ENCODE results near the gene CFP.
"Not testable (repeated sequence)": the region's sequence is repeated elsewhere in the genome, so short reads cannot be mapped to it uniquely, and the experiment has no call there.

Gene CFP

DNA sequence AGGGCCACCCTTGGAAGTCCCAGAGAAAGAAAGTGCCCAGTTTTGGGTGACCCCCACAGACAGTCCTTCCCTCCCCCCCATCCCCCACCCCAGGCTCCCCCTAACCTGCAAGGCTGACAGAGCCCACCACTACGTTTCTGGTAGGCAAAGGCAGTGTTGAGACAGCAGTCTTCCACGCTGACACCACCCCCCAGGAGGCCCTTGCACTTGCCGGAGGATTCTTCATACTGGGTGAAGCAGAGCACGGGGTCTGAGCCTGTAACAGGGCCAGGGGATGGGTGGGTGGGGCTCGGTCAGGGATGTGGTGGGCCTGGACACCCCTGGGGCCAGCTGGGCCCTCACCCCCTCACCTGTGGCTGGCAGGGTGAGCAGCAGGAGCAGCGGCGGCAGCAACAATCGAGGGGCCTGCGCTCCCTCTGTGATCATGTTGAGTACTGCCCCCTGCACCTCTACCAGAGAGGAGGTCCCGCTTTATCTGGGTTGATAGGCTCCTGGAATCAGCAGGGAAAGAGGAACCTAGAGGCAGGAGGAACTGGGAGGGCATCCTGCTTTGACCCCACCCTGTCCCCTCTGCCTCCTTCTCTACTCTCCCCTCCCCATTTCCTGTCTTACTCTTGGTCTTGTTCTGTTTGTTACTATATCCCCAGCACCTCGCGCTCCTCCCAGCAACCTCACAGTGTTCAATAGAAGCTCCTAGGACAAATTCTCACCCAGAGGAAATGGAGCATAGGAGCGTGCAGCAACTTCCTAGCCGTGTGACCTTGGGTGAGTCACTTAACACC, at the start of gene CFP:
Gene CFP, minus strand, starts transcription at position 512 of the 782 bp plus-strand sequence. Its CDS starts 86 bp downstream, at position 426.
- peak within 1 kb of the TSS; percentile 31 for H3K4me3 ChIP-seq (ENCODE audit: low read depth, low read length)
- TF ChIP-seq, protein P1, sequence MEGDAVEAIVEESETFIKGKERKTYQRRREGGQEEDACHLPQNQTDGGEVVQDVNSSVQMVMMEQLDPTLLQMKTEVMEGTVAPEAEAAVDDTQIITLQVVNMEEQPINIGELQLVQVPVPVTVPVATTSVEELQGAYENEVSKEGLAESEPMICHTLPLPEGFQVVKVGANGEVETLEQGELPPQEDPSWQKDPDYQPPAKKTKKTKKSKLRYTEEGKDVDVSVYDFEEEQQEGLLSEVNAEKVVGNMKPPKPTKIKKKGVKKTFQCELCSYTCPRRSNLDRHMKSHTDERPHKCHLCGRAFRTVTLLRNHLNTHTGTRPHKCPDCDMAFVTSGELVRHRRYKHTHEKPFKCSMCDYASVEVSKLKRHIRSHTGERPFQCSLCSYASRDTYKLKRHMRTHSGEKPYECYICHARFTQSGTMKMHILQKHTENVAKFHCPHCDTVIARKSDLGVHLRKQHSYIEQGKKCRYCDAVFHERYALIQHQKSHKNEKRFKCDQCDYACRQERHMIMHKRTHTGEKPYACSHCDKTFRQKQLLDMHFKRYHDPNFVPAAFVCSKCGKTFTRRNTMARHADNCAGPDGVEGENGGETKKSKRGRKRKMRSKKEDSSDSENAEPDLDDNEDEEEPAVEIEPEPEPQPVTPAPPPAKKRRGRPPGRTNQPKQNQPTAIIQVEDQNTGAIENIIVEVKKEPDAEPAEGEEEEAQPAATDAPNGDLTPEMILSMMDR (IDR thresholded peaks at IDR 0.05; ENCODE audit: insufficient read depth, low read depth, low read length, missing control alignments), result no peak
- no peak for DNase-seq (ENCODE audit: low read depth)

DNA sequence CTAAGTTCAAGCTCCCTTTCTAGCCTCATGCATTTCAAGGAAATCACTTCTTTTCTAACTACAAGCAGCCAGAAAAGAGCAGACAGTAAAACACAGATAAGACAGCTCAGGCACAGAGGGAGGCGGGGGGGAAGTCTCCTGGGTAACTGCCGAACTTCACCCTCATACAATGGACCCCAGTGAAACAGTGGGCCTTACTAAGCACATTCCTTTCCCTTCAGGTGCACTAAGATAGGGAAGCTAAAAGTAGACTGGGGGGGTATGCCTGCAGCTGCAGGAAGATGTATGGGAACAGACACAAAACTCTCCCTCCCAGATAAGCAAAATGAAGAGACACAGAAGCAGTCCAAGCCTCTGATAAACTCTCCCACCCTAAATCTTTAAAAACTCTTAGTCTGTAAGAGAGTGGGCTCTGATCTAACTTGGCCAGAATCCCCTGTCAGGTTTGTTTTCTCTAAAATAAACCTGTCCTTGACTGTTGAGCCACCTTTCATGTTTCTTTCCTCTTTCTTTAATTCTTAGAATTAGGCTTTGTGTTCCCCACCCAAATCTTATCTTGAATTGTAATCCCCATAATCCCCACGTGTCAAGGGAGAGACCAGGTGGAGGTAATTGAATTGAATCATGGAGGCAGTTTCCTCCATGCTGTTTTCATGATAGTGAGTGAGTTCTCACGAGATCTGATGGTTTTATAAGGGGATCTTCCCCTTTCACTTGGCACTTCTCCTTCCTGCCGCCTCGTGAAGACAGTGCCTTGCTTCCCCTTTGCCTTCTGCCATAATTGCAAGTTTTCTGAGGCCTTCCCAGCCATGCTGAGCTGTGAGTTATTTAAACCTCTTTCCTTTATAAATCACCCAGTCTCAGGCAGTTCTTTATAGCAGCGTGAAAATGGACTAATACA, 46.5 kb upstream of the CFP start:
- DNase-seq (ENCODE audit: low read depth); H3K4me3 ChIP-seq (ENCODE audit: low read depth, low read length): not testable (repeated sequence)

DNA sequence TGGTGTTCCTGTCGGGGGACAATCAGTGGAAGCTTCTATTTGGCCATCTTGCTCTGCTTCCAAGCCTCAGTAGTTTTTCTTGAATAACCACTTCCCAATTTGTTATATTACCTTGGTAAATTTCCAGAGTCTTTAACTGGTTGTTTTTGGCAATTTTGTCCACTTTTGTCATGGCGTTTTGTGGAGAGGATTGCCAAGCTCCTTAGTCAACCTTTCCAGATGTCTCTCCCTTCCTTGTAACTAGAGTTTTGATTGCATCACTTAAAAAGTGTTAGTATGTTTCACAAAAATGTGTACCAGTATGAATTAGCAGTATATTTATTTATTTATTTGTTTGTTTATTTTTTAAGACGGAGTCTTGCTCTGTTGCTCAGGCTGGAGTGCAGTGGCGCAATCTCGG, 45.0 kb upstream of the CFP start:
- no peak for DNase-seq (ENCODE audit: low read depth)
- no peak overlapping the region for H3K4me3 ChIP-seq (ENCODE audit: low read depth, low read length)
- TF ChIP-seq, protein P1 (IDR thresholded peaks at IDR 0.05; ENCODE audit: insufficient read depth, low read depth, low read length, missing control alignments), result no peak

DNA sequence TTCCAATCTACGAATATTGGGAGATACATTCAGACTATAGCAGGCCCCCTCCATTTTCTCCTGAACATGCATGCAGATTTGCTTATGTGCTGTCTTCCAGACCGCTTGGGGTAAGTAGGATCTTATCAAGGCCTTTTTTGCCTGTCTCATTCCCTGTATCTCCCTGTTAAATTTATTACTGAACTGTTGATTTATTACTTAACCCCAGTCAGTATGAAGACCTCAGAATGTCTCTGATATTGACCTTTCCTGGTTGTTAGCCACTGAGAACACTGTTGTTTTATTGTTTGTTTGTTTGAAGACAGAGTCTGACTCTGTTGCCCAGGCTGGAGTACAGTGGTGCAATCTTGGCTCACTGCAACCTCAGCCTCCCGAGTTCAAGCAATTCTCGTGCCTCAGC, 36.1 kb upstream of the CFP start:
- not testable (repeated sequence) for DNase-seq (ENCODE audit: low read depth); H3K4me3 ChIP-seq (ENCODE audit: low read depth, low read length)

DNA sequence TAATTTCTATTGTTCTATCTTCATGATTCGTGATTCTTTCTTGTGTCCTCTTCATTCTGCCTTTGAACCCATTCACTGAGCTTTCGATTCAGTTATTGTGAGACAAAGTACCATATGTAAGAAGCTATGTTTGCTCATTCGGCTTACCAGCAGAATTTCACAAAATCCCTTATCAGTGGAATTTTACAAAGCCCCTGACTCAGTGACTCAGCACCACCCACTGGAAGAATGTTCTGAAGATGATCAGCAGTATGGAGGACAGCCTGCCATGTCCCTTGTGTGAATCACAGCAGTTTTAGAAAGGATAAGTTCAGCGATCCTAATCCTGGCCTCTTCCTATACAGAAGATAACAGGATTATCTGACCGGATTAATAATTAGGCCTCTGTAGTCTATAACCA, 35.0 kb upstream of the CFP start:
- TF ChIP-seq, protein P1 (IDR thresholded peaks at IDR 0.05; ENCODE audit: insufficient read depth, low read depth, low read length, missing control alignments), result no peak
- DNase-seq (ENCODE audit: low read depth), result no peak
- no peak overlapping the region for H3K4me3 ChIP-seq (ENCODE audit: low read depth, low read length)

DNA sequence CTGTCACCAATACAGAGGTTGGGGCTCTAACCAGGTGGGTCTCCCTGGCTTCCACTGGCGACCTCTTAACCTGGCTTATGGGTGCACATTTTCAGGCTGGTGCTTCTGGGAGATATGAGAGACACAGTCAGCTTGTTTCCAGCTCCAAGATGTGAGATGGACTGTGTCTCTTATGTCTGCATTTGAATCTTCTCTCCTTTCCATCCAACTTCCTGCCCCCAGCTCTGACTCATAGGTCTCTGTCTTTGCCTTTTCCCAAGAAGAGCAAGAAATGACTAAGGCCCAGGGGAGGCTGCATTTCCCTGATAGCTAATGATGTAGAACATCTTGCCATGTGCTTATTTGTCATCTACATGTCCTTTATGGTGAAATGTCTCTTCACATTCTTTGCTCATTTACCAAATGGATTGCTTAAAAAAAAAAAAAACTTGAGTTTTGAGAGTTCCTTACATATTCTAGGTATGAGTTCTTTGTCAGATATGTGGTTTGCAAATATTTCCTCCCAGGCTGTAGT, 32.5 kb upstream of the CFP start:
- no peak for DNase-seq (ENCODE audit: low read depth)
- TF ChIP-seq, protein P1 (IDR thresholded peaks at IDR 0.05; ENCODE audit: insufficient read depth, low read depth, low read length, missing control alignments), result no peak
- H3K4me3 ChIP-seq (ENCODE audit: low read depth, low read length), result no peak overlapping the region

DNA sequence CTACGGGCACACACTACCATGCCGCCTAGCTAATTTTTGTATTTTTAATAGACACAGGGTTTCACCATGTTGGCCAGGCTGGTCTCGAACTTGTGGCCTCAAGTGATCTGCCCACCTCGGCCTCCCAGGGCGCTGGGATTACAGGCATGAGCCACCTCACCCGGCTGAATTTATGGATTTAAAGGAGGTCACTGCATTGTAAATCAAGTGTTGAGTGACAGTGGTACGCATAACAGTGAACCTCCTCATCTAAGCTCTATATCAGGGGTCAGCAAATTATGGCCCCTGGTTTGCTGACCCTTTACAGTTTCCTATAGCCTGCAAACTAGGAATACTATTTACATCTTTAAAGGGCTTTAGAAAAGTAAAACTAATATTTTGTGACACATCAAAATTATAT, 31.8 kb upstream of the CFP start:
- DNase-seq (ENCODE audit: low read depth), result no peak
- H3K4me3 ChIP-seq (ENCODE audit: low read depth, low read length), result no peak overlapping the region
- TF ChIP-seq, protein P1 (IDR thresholded peaks at IDR 0.05; ENCODE audit: insufficient read depth, low read depth, low read length, missing control alignments), result no peak
